ENCODE measurements around the gene PI4KA. TPM values are rescaled to one million over a fixed set of nuclear protein-coding genes. Genes with fewer than 3 reads are reported as not detected.

The PI4KA gene
- total and polyA plus RNA-seq, 8 donors = 22.7 to 174 (median 55.4) TPM

DNA sequence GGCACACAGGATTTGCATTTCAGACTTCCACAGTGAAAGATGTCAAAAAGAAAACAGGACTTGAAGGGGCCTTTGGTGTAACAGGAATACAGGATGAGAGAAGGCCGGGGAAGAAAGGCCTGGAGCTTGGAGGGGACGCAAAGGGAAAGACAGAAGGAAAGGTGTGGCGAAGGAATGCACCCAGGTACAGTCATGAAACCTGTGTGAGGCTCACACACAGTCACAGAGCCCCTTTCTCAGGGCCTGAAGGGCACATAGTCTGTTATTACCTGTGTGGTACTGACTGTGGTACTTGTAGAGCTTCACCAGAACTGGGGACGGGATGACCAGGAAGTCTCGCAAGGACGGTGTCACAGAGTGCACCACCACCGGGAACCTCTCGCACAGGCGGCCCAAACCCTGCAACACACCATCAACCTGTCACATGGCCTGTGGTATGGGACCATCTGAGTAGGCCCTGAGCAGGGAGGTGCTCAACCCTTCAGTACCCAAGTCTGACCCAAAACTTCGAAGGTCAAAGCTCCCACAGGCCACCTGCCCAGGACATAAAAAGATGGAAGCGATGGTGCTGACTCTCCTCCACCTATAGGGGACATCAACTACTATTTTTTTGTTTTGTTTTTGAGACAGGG, 55.6 kb downstream of the PI4KA start:
- Histone ChIP-seq H3K27ac (no peak overlapping the region), H3K36me3 (peaks cover 78 to 100% (median 100%) of the 10 kb centered on the region in 4 donors), H3K27me3 (no peaks in the 10 kb centered on the region), H3K9me3 (no peaks in the 10 kb centered on the region), H3K4me3 (no peak overlapping the region), H3K4me1 (no peaks in the 10 kb centered on the region)
- DNase-seq = no peak
- TF ChIP-seq POLR2A (IDR thresholded peaks at IDR 0.05) (no peak), EP300 (IDR thresholded peaks at IDR 0.05) (no peak), POLR2AphosphoS5 (IDR thresholded peaks at IDR 0.05) (no peak)
- TF ChIP-seq, protein P1, sequence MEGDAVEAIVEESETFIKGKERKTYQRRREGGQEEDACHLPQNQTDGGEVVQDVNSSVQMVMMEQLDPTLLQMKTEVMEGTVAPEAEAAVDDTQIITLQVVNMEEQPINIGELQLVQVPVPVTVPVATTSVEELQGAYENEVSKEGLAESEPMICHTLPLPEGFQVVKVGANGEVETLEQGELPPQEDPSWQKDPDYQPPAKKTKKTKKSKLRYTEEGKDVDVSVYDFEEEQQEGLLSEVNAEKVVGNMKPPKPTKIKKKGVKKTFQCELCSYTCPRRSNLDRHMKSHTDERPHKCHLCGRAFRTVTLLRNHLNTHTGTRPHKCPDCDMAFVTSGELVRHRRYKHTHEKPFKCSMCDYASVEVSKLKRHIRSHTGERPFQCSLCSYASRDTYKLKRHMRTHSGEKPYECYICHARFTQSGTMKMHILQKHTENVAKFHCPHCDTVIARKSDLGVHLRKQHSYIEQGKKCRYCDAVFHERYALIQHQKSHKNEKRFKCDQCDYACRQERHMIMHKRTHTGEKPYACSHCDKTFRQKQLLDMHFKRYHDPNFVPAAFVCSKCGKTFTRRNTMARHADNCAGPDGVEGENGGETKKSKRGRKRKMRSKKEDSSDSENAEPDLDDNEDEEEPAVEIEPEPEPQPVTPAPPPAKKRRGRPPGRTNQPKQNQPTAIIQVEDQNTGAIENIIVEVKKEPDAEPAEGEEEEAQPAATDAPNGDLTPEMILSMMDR (IDR thresholded peaks at IDR 0.05) = no peak
- intact Hi-C loops (cut with DNase I; ENCODE audit: low total_unique reads) = no loop called here
- 93 to 98% (median 95%) methylated on average over 11 of the region's 11 CpGs for WGBS, 5 donors

GRCh38 chr22:20802452-20802851, 56.2 kb downstream of the PI4KA start:
- H3K9me3 ChIP-seq = no peaks in the 10 kb centered on the region
- no peak overlapping the region for H3K4me3 ChIP-seq
- no peak overlapping the region for H3K27ac ChIP-seq
- no peak for DNase-seq
- TF ChIP-seq POLR2A (IDR thresholded peaks at IDR 0.05) (no peak), EP300 (IDR thresholded peaks at IDR 0.05) (no peak), POLR2AphosphoS5 (IDR thresholded peaks at IDR 0.05) (no peak)
- TF ChIP-seq, protein P1 (IDR thresholded peaks at IDR 0.05) = no peak
- no peaks in the 10 kb centered on the region for H3K4me1 ChIP-seq
- peaks cover 84 to 100% (median 100%) of the 10 kb centered on the region in 4 donors for H3K36me3 ChIP-seq
- intact Hi-C loops (cut with DNase I; ENCODE audit: low total_unique reads) = no loop called here
- 74 to 86% (median 80%) methylated on average over 6 of the region's 6 CpGs for WGBS, 5 donors
- no peaks in the 10 kb centered on the region for H3K27me3 ChIP-seq

- Histone ChIP-seq H3K27me3 (no peaks in the 10 kb centered on the region), H3K9me3 (no peaks in the 10 kb centered on the region), H3K36me3 (peaks cover 82 to 100% (median 98%) of the 10 kb centered on the region in 4 donors), H3K4me3 (no peak overlapping the region), H3K4me1 (no peaks in the 10 kb centered on the region), H3K27ac (no peak overlapping the region)
- peak in 1 of 2 donors; percentile 80 for DNase-seq
- intact Hi-C loops (cut with DNase I; ENCODE audit: low total_unique reads) = no loop called here
- no peak for TF ChIP-seq POLR2AphosphoS5 (IDR thresholded peaks at IDR 0.05)
- TF ChIP-seq POLR2A (IDR thresholded peaks at IDR 0.05) = no peak
- TF ChIP-seq, protein P1 (IDR thresholded peaks at IDR 0.05) = no peak
- TF ChIP-seq EP300 (IDR thresholded peaks at IDR 0.05) = no peak
- 57 to 73% (median 63%) methylated on average over 8 of the region's 8 CpGs for WGBS, 5 donors
These were observed 59.2 kb downstream of the PI4KA start for GRCh38 chr22:20799449-20799848.

GRCh38 chr22:20798974-20799373, 59.6 kb downstream of the PI4KA start:
- H3K4me1 ChIP-seq = no peaks in the 10 kb centered on the region
- no peak for DNase-seq
- H3K27me3 ChIP-seq = no peaks in the 10 kb centered on the region
- H3K4me3 ChIP-seq = no peak overlapping the region
- TF ChIP-seq POLR2AphosphoS5 (IDR thresholded peaks at IDR 0.05) = no peak
- TF ChIP-seq EP300 (IDR thresholded peaks at IDR 0.05) = no peak
- TF ChIP-seq, protein P1 (IDR thresholded peaks at IDR 0.05) = no peak
- TF ChIP-seq POLR2A (IDR thresholded peaks at IDR 0.05) = no peak
- intact Hi-C loops (cut with DNase I; ENCODE audit: low total_unique reads) = no loop called here
- peaks cover 78 to 100% (median 98%) of the 10 kb centered on the region in 4 donors for H3K36me3 ChIP-seq
- no peaks in the 10 kb centered on the region for H3K9me3 ChIP-seq
- 86 to 89% (median 89%) methylated on average over 10 of the region's 10 CpGs for WGBS, 5 donors
- no peak overlapping the region for H3K27ac ChIP-seq

All from stomach (tissue), 9 donors.